Mucosa of descending colon (tissue), 3 donors: ENCODE measurements around the gene CCDC85B. TPM values are rescaled to one million over a fixed set of nuclear protein-coding genes. Genes with fewer than 3 reads are reported as not detected.

ENCODE experiments used
- ATAC-seq: fragments of 200-7000 bp; cut with Tn5 transposase; one replicate; pipeline ENCODE4 v1.9.1; 2020; ENCODE audit warnings: mild to moderate bottlenecking, moderate library complexity
- DNase-seq, 3 donors: peaks; one replicate each; pipeline ENCODE4 v3.0.0-alpha.2; 2020
- H3K36me3 ChIP-seq: fragments of 200-600 bp; one replicate; pipeline ENCODE4 v1.8.0; 2021; ENCODE audit warnings: low read depth, mild to moderate bottlenecking
- H3K4me1 ChIP-seq: fragments of 200-600 bp; one replicate; pipeline ENCODE4 v1.8.0; 2021; ENCODE audit warnings: low read depth, mild to moderate bottlenecking
- H3K4me3 ChIP-seq: fragments of 200-600 bp; one replicate; pipeline ENCODE4 v1.8.0; 2021; ENCODE audit warnings: mild to moderate bottlenecking
- H3K9me3 ChIP-seq: fragments of 200-600 bp; one replicate; pipeline ENCODE4 v1.8.0; 2021; ENCODE audit warnings: mild to moderate bottlenecking
- CTCF ChIP-seq: fragments of 200-600 bp; IDR thresholded peaks from one replicate; pipeline ENCODE4 v1.8.0; 2022; ENCODE audit warnings: antibody characterized with exemption, mild to moderate bottlenecking
- intact Hi-C, 2 donors: fragments of 100-400 bp; cut with DNase I in 1 of 2; cut with micrococcal nuclease in 1 of 2; formaldehyde crosslinking; loops; one replicate each; pipeline versions ENCODE4 v1.11.0 to v1.11.1; 2022; cut with DNase I, micrococcal nuclease
- total RNA-seq, 3 donors: library from RNA; stranded (reverse); fragmentation: NEBNext Ultra II Directional in 2 of 3; extraction: Animal tissue kit (Norgen Biotek cat#: 25700) in 2 of 3; gene quantifications; one replicate each; pipeline versions ENCODE4 v1.2.1 to v1.2.4, GENCODE V29; 2021 to 2023
- donor health status: DM: no; HTN: no; CAD: no; lungs with moderate emphysema.
- donor health status: DM: no; HTN: no; CAD: no.
- donor health status: DM: no; HTN: yes; CAD: no.

CCDC85B gene
- total RNA-seq, 3 donors from 2014 or later, result 4.5 to 22.3 (median 9.2) TPM

GRCh38 chr11:65866509-65867283 is 23.8 kb upstream of the CCDC85B start:
- H3K36me3 ChIP-seq, result peaks cover 4% of the 10 kb centered on the region

GRCh38 chr11:65867284-65868071 is 23.0 kb upstream of the CCDC85B start:
- Histone ChIP-seq H3K4me1 (no peaks in the 10 kb centered on the region), H3K9me3 (no peaks in the 10 kb centered on the region), H3K36me3 (peaks cover 4% of the 10 kb centered on the region), H3K4me3 (no peak overlapping the region)
- DNase-seq (peak in 1 of 3 donors; percentile 51), ATAC-seq (no peak)
- intact Hi-C loops, result no loop called here
- no peak for TF ChIP-seq CTCF

More at GRCh38 chr11:65866509-65867283, 23.8 kb upstream of the CCDC85B start:
- Histone ChIP-seq H3K9me3 (no peaks in the 10 kb centered on the region), H3K4me3 (no peak overlapping the region), H3K4me1 (peaks cover 3% of the 10 kb centered on the region)
- TF ChIP-seq CTCF, result no peak
- DNase-seq (peak in 2 of 3 donors; percentile 24 to 52), ATAC-seq (no peak)
- intact Hi-C loops, result no loop called here

- H3K9me3 ChIP-seq, result no peaks in the 10 kb centered on the region
- ATAC-seq (no peak), DNase-seq (peak in 1 of 3 donors; percentile 51)
- H3K4me1 ChIP-seq, result peaks cover 4% of the 10 kb centered on the region
- TF ChIP-seq CTCF, result no peak
- peaks cover 4% of the 10 kb centered on the region for H3K36me3 ChIP-seq
- intact Hi-C loops, result no loop called here
- no peak overlapping the region for H3K4me3 ChIP-seq
These were observed 22.3 kb upstream of the CCDC85B start for GRCh38 chr11:65868076-65868667.

GRCh38 chr11:65868907-65869306 is 21.6 kb upstream of the CCDC85B start:
- no peak overlapping the region for H3K4me3 ChIP-seq
- peaks cover 4% of the 10 kb centered on the region for H3K36me3 ChIP-seq
- H3K4me1 ChIP-seq, result peaks cover 7% of the 10 kb centered on the region
- no peak for TF ChIP-seq CTCF
- DNase-seq (no peak), ATAC-seq (no peak)
- intact Hi-C loops, result no loop called here
- H3K9me3 ChIP-seq, result no peaks in the 10 kb centered on the region

GRCh38 chr11:65869643-65870306 is 20.7 kb upstream of the CCDC85B start:
- DNase-seq (peak in 1 of 3 donors; percentile 43), ATAC-seq (no peak)
- Histone ChIP-seq H3K4me3 (no peak overlapping the region), H3K9me3 (no peaks in the 10 kb centered on the region), H3K36me3 (peaks cover 4% of the 10 kb centered on the region), H3K4me1 (peaks cover 10% of the 10 kb centered on the region)
- intact Hi-C loops, result no loop called here
- no peak for TF ChIP-seq CTCF
